ENCODE data around the gene EXOC3L4.

Gene EXOC3L4

GRCh38 chr14:103103461-103104388 lies 9.2 kb downstream of the EXOC3L4 start (continued):
- TF ChIP-seq ZNF548 (tag by site-specific recombination; IDR thresholded peaks at IDR 0.05) (no peak), ZNF610 (tag by site-specific recombination; IDR thresholded peaks at IDR 0.05; ENCODE audit: borderline replicate concordance) (no peak), ZNF133 (tag by site-specific recombination; IDR thresholded peaks at IDR 0.05) (no peak), ZNF621 (tag by site-specific recombination; IDR thresholded peaks at IDR 0.05) (no peak), ZNF623 (tag by site-specific recombination; IDR thresholded peaks at IDR 0.05) (no peak), ZNF677 (tag by site-specific recombination; IDR thresholded peaks at IDR 0.05) (no peak), ZEB2 (tag by site-specific recombination; IDR thresholded peaks at IDR 0.05) (no peak), ZBTB26 (tag by site-specific recombination; optimal IDR thresholded peaks at IDR 0.05) (peak; percentile 51), ZIC2 (tag by site-specific recombination; IDR thresholded peaks at IDR 0.05) (peak; percentile 90), BCL11B (tag by site-specific recombination; IDR thresholded peaks at IDR 0.05; ENCODE audit: low read depth) (0 out of 2 replicates have a peak, but pooled peaks have one; percentile 34), ZNF184 (tag by site-specific recombination; IDR thresholded peaks at IDR 0.05) (no peak), KLF10 (tag by site-specific recombination; IDR thresholded peaks at IDR 0.05) (peak; percentile 78), ZNF324 (tag by site-specific recombination; IDR thresholded peaks at IDR 0.05) (0 out of 2 replicates have a peak, but pooled peaks have one; percentile 25), KLF8 (tag by site-specific recombination; IDR thresholded peaks at IDR 0.05) (peak; percentile 88), ZNF830 (tag by site-specific recombination; IDR thresholded peaks at IDR 0.05; ENCODE audit: low read depth) (no peak), KLF17 (tag by site-specific recombination; IDR thresholded peaks at IDR 0.05) (peak; percentile 87), MYNN (tag by site-specific recombination; IDR thresholded peaks at IDR 0.05; ENCODE audit: borderline replicate concordance) (no peak), ZXDB (tag by site-specific recombination; IDR thresholded peaks at IDR 0.05) (0 out of 2 replicates have a peak, but pooled peaks have one; percentile 25), KLF16 (tag by site-specific recombination; IDR thresholded peaks at IDR 0.05) (peak; percentile 87), ZNF521 (tag by site-specific recombination; IDR thresholded peaks at IDR 0.05) (no peak), IKZF3 (tag by site-specific recombination; IDR thresholded peaks at IDR 0.05) (no peak), ZSCAN30 (tag by site-specific recombination; IDR thresholded peaks at IDR 0.05) (no peak), ZNF174 (tag by site-specific recombination; IDR thresholded peaks at IDR 0.05) (no peak), ZNF292 (tag by site-specific recombination; IDR thresholded peaks at IDR 0.05; ENCODE audit: borderline replicate concordance, low read depth) (no peak), ZNF121 (tag by site-specific recombination; IDR thresholded peaks at IDR 0.05) (no peak), ZNF175 (tag by site-specific recombination; IDR thresholded peaks at IDR 0.05) (no peak), TRIM28 (IDR thresholded peaks at IDR 0.05; ENCODE audit: borderline replicate concordance, low read length) (no peak), ZNF354C (tag by site-specific recombination; IDR thresholded peaks at IDR 0.05; ENCODE audit: borderline replicate concordance, low read depth) (no peak), ZNF10 (tag by site-specific recombination; IDR thresholded peaks at IDR 0.05) (no peak), ZNF202 (tag by site-specific recombination; IDR thresholded peaks at IDR 0.05; ENCODE audit: borderline replicate concordance) (no peak), ZNF398 (tag by site-specific recombination; IDR thresholded peaks at IDR 0.05) (peak; percentile 51), TSHZ1 (tag by site-specific recombination; IDR thresholded peaks at IDR 0.05; ENCODE audit: borderline replicate concordance) (no peak; the same call in 1 of the 2 replicates)
- TF ChIP-seq, protein P1, sequence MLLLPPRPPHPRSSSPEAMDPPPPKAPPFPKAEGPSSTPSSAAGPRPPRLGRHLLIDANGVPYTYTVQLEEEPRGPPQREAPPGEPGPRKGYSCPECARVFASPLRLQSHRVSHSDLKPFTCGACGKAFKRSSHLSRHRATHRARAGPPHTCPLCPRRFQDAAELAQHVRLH (tag by site-specific recombination; IDR thresholded peaks at IDR 0.05): no peak
